Measurements from ENCODE around the gene TMC7.

- TF ChIP-seq CTCF (IDR thresholded peaks at IDR 0.05): no peak
- TF ChIP-seq POLR2AphosphoS5 (IDR thresholded peaks at IDR 0.05): no peak
- TF ChIP-seq POLR2A (IDR thresholded peaks at IDR 0.05): no peak
Observed at GRCh38 chr16:18941471-18941870, 42.3 kb upstream of the TMC7 start.

Data from prostate gland (tissue), 2 donors.